ENCODE measurements around the gene PRAMEF2.
"Not testable (repeated sequence)": the region's sequence is repeated elsewhere in the genome, so short reads cannot be mapped to it uniquely, and the experiment has no call there.

PRAMEF2 gene, protein sequence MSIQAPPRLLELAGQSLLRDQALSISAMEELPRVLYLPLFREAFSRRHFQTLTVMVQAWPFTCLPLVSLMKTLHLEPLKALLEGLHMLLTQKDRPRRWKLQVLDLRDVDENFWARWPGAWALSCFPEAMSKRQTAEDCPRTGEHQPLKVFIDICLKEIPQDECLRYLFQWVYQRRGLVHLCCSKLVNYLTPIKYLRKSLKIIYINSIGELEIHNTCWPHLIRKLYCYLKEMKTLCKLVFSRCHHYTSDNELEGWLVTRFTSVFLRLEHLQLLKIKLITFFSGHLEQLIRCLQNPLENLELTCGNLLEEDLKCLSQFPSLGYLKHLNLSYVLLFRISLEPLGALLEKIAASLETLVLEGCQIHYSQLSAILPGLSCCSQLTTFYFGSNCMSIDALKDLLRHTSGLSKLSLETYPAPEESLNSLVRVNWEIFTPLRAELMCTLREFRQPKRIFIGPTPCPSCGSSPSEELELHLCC

DNA sequence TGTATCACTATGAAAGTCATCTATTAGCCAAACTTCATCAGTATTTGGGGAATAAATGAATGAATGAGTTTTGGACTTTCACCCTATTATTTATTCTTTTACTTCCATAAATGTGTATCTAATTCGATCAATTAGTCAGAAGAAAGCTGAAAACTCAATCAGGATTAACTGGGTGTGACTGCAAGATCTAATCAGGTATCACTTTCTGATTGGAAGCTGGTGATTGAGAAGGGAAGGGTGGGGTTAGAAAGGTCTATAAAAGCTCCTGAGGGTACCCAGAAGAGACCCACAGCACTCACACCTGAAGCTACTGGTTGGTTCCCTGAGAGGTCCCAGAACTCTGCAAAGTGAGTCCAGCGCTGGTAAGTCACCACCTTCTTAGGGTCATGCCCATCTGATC lies at the start of gene PRAMEF2:
Gene PRAMEF2, plus strand, starts transcription at position 301 of the 400 bp plus-strand sequence. CDS start 1,924 bp downstream, outside the sequence.
- DNase-seq = not testable (repeated sequence)

DNA sequence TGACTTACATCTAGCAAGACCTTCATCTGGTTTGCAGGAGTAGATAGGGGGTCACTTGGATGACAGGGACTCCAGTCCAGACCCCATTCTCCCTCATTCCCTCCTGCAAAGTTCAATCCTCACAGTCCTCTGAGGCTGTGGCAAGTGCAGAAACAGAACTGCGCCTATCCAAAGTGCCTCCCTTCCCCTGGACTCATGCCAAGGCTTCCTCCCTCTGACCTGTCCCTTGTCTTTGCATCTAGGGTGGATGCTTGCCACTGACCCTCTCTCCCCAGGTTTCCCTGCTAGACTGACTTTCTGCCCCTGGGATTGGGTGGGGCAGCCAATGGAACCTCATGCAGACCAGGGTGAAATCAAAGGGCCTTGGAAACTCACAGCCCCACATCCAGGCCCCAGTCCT lies 47.0 kb upstream of the PRAMEF2 start:
- no peak for DNase-seq

GRCh38 chr1:12810691-12811408 lies 46.0 kb upstream of the PRAMEF2 start:
- DNase-seq = no peak

DNA sequence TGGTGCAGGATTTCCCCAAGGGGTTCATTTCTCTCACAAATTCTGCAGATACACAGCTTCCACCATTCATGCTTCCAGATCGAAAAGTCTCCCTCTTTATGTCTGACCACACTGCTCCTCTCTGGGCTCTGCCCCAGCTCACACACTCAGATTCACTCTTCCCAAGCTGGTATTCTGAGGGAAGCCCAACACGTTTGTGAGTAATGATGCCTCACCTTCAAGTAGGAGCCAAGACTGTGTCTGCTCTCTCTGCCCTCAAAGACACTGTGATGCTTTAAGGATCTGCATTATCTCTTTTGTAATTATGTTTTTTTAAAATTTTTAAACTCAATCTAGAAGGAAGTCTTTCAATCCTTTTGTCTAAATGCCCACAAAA lies 45.5 kb upstream of the PRAMEF2 start:
- DNase-seq = no peak

DNA sequence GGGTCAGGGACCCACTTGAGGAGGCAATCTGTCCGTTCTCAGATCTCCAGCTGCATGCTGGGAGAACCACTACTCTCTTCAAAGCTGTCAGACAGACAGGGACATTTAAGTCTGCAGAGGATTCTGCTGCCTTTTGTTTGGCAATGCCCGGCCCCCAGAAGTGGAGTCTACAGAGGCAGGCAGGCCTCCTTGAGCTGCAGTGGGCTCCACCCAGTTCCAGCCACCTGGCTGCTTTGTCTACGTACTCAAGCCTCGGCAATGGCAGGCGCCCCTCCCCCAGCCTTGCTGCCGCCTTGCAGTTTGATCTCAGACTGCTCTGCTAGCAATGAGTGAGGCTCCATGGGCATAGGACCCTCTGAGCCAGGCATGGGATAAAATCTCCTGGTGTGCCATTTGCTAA lies 37.8 kb upstream of the PRAMEF2 start:
- not testable (repeated sequence) for DNase-seq

- not testable (repeated sequence) for DNase-seq
These were observed 25.6 kb upstream of the PRAMEF2 start, which contains the start of gene PRAMEF11 for GRCh38 chr1:12831310-12831709. PRAMEF11 (minus strand) TSS chr1:12831410; CDS start chr1:12828789, 2,621 bp downstream.

DNA sequence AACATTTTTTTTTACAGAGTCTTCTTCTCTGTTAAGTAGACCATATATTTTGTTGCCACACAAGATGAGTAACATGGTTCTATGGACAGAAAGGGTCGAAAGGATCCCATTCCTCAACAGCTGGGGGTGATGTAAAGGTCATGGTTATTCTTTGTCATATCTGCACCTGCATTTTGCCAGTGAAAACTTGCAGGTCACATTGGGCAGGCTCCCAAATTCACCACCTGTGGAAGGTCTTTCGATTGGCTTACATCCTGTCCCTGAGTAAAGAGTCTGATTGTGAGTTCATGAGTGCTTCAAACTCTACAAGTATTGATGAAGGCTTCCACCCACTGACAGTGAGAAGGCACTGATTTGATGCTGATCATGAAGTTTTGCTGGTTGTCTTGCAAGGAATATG lies 23.6 kb upstream of the PRAMEF2 start:
- DNase-seq = not testable (repeated sequence)

- DNase-seq = not testable (repeated sequence)
These were observed 8.3 kb upstream of the PRAMEF2 start, which contains the start of gene HNRNPCL1 for GRCh38 chr1:12848620-12849019. HNRNPCL1 (minus strand) TSS chr1:12848720; CDS start chr1:12848289, 431 bp downstream.

GRCh38 chr1:12851779-12852178 lies 5.1 kb upstream of the PRAMEF2 start:
- no peak for DNase-seq

DNA sequence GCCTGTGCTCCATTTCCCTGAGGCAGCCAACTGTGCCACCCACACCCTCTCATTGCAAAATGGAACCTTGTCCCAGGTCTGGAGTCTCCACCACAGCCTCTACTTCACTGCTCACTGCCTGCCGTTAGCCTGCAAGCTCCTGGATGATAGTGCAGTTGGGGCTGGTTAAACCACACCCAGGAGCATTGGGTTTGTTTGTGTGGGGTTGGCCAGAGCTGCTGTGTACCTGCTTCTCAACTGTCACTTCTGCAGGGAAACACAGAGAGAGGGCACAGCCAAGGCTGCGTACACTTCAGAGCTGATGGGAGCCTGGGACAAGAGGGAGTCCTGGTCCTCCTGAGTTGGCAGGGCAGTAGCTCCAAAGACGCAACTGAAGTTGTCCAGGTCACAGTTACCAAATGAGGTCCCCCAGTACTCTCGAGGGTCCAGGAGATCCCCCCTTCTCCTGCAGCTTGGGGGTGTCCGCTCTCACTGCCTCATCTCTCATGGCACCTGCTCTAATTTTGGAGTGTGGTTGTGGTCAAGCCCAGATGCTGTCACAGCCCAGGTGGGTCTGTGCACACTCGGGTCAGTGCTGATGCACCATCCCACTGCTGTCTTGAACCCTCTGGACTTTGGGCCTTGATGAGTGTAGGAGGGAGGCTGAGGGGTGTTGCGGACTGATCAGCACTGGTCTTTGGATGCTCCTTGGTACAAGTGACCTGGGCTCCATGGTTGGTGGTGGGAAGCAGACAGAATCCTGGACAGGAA lies 6.4 kb downstream of the PRAMEF2 start:
- not testable (repeated sequence) for DNase-seq

- not testable (repeated sequence) for DNase-seq
These were observed 21.6 kb downstream of the PRAMEF2 start for GRCh38 chr1:12878453-12878852.

DNA sequence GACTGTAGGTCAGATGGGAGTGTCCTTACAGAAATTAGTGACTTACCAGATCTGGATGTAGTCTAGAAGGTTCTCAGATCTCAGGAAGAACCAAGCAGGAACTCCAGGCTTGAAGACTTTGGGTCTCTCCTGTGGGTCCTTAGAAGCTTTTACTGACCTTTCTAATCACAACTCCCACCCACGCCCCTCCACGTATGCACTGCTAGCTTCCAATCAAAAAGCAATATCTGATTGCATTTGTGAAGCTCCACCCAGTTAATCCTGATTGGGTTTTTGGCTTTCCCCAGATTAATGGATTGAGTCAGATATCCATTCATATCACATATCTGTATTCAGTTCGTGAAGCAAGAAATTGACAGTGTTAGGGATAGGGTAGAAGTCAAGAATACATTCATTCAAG lies 29.2 kb downstream of the PRAMEF2 start, which contains the start of gene PRAMEF4:
Gene PRAMEF4, minus strand, starts transcription at position 101 of the 400 bp plus-strand sequence. CDS start 2,807 bp downstream, outside the sequence.
- DNase-seq = not testable (repeated sequence)

- not testable (repeated sequence) for DNase-seq
These were observed 41.3 kb downstream of the PRAMEF2 start, which contains the start of gene PRAMEF10 for GRCh38 chr1:12898170-12898569. PRAMEF10 (minus strand) TSS chr1:12898270; CDS start chr1:12895847, 2,423 bp downstream.

GRCh38 chr1:12899186-12899585 lies 42.3 kb downstream of the PRAMEF2 start:
- DNase-seq = not testable (repeated sequence)

- DNase-seq = not testable (repeated sequence)
These were observed 47.1 kb downstream of the PRAMEF2 start for GRCh38 chr1:12903793-12904572.
